IMR-90 (cell line): ENCODE data around the gene MOCS2. TPM values are rescaled to one million over a fixed set of nuclear protein-coding genes. Genes with fewer than 3 reads are reported as not detected.
A peak's percentile ranks its signal among the peaks of the same experiment; 100 is the strongest.

ENCODE experiments used
- ATAC-seq: fragments of 200-7000 bp; cut with Tn5 transposase; 2 replicates; pipeline ENCODE4 v1.9.1; 2020; ENCODE audit warnings: low read depth, mild to moderate bottlenecking, moderate library complexity
- BruUV-seq: library from RNA; stranded (reverse); fragments of 400-500 nt; replicated peaks from 2 replicates; lab custom pipeline; 2021; lab: Mats Ljungman, UMichigan
- CTCF ChIA-PET: fragments of 300-600 bp; formaldehyde crosslinking; extraction: SDS; loops from one replicate; lab custom pipeline; 2021; ENCODE audit warnings: antibody characterized with exemption; lab: Yijun Ruan, JAX
- POLR2A ChIA-PET: fragments of 300-600 bp; sonication (Branson Sonifier 250); formaldehyde crosslinking; loops from one replicate; lab custom pipeline; 2022; ENCODE audit warnings: antibody characterized with exemption; ENCODE audit not compliant: unreplicated experiment; lab: Charles Lee
- DNase-seq: peaks from one replicate; pipeline ENCODE4 v3.0.0; 2013
- H2AFZ ChIP-seq: replicated peaks from 2 replicates; pipeline ENCODE3; 2013; ENCODE audit warnings: low read length, mild to moderate bottlenecking; ENCODE audit not compliant: poor library complexity
- H2AK5ac ChIP-seq: 2 replicates; pipeline ENCODE4 v1.6.1; 2013; ENCODE audit warnings: low read depth, low read length, inconsistent platforms
- H2AK9ac ChIP-seq: replicated peaks from 2 replicates; pipeline ENCODE3; 2013; ENCODE audit warnings: mild to moderate bottlenecking, low read depth, low read length, moderate library complexity; ENCODE audit not compliant: poor library complexity
- H2BK120ac ChIP-seq: 2 replicates; pipeline ENCODE4 v1.6.1; 2013; ENCODE audit warnings: low read depth, low read length, inconsistent platforms
- H2BK15ac ChIP-seq: 3 replicates; pipeline ENCODE4 v1.6.1; 2013; ENCODE audit warnings: low read depth, low read length, inconsistent platforms
- H2BK20ac ChIP-seq: 2 replicates; pipeline ENCODE4 v1.6.1; 2013; ENCODE audit warnings: low read depth, mild to moderate bottlenecking, inconsistent platforms, low read length, moderate library complexity
- H2BK5ac ChIP-seq: 2 replicates; pipeline ENCODE4 v1.6.1; 2013; ENCODE audit warnings: mild to moderate bottlenecking, low read depth, low read length, inconsistent platforms; ENCODE audit not compliant: poor library complexity, severe bottlenecking
- H3K14ac ChIP-seq: replicated peaks from 2 replicates; pipeline ENCODE4 v1.6.1; 2013; ENCODE audit warnings: low read depth, low read length, inconsistent platforms
- H3K18ac ChIP-seq: 2 replicates; pipeline ENCODE4 v1.6.1; 2013; ENCODE audit warnings: low read depth, low read length, control low read depth
- H3K23ac ChIP-seq: 2 replicates; pipeline ENCODE4 v1.6.1; 2013; ENCODE audit warnings: low read depth, low read length, inconsistent platforms
- H3K27ac ChIP-seq: 2 replicates; pipeline ENCODE4 v1.5.1; 2013; ENCODE audit warnings: mild to moderate bottlenecking, control low read depth, low read length; ENCODE audit not compliant: insufficient read depth
- H3K27me3 ChIP-seq: 2 replicates; pipeline ENCODE4 v1.6.1; 2013; ENCODE audit warnings: low read length; ENCODE audit not compliant: control insufficient read depth, insufficient read depth
- H3K36me3 ChIP-seq: 2 replicates; pipeline ENCODE4 v1.6.1; 2013; ENCODE audit warnings: low read length, mixed read lengths; ENCODE audit not compliant: control insufficient read depth, insufficient read depth
- H3K4ac ChIP-seq: 2 replicates; pipeline ENCODE4 v1.6.1; 2013; ENCODE audit warnings: low read depth, low read length, inconsistent platforms
- H3K4me1 ChIP-seq: 2 replicates; pipeline ENCODE4 v1.6.1; 2013; ENCODE audit warnings: low read length, mixed read lengths; ENCODE audit not compliant: control insufficient read depth, insufficient read depth
- H3K4me2 ChIP-seq: 2 replicates; pipeline ENCODE4 v1.6.1; 2013; ENCODE audit warnings: low read depth, mild to moderate bottlenecking, control low read depth, low read length, moderate library complexity
- H3K4me3 ChIP-seq: 2 replicates; pipeline ENCODE4 v1.5.1; 2013; ENCODE audit warnings: low read depth, mild to moderate bottlenecking, control low read depth, low read length, moderate library complexity; ENCODE audit not compliant: insufficient read depth
- H3K56ac ChIP-seq: 2 replicates; pipeline ENCODE4 v1.6.1; 2013; ENCODE audit warnings: low read length, inconsistent platforms; ENCODE audit not compliant: insufficient read depth; ENCODE audit errors: extremely low read depth
- H3K79me1 ChIP-seq, 2 experiments: 2 replicates each; pipeline ENCODE4 v1.6.1; 2013; ENCODE audit warnings: low read length in 2 of 2, inconsistent platforms in 1 of 2, low read depth in 1 of 2
- H3K9ac ChIP-seq: 2 replicates; pipeline ENCODE4 v1.6.1; 2013; ENCODE audit warnings: low read depth, low read length, control low read depth
- H3K9me1 ChIP-seq: 2 replicates; pipeline ENCODE4 v1.6.1; 2013; ENCODE audit warnings: low read length, inconsistent platforms; ENCODE audit not compliant: insufficient read depth
- H3K9me3 ChIP-seq: 2 replicates; pipeline ENCODE4 v1.6.1; 2013; ENCODE audit warnings: low read length; ENCODE audit not compliant: control insufficient read depth, insufficient read depth
- H4K20me1 ChIP-seq: 2 replicates; pipeline ENCODE4 v1.6.1; 2013; ENCODE audit warnings: low read length, inconsistent platforms; ENCODE audit not compliant: insufficient read depth
- H4K5ac ChIP-seq: 2 replicates; pipeline ENCODE4 v1.6.1; 2013; ENCODE audit warnings: mild to moderate bottlenecking, low read depth, low read length, control low read depth
- H4K8ac ChIP-seq, 2 experiments: 2 replicates each; pipeline ENCODE4 v1.6.1; 2013; ENCODE audit warnings: low read depth in 2 of 2, low read length in 2 of 2, control low read depth in 1 of 2, inconsistent platforms in 1 of 2
- H4K91ac ChIP-seq: 2 replicates; pipeline ENCODE4 v1.6.1; 2013; ENCODE audit warnings: low read depth, low read length, inconsistent platforms; ENCODE audit not compliant: insufficient read depth
- BHLHE40 ChIP-seq: fragments of 150-350 bp; IDR thresholded peaks from 2 replicates; pipeline ENCODE4 v1.6.1; 2016; ENCODE audit warnings: mild to moderate bottlenecking, low read depth, low read length
- CEBPB ChIP-seq: IDR thresholded peaks from 2 replicates; pipeline ENCODE4 v1.6.1; 2012; ENCODE audit warnings: low read depth, low read length, improper control_type of control experiment
- CHD1 ChIP-seq: IDR thresholded peaks from 2 replicates; pipeline ENCODE4 v1.6.1; 2012; ENCODE audit warnings: low read depth, low read length, improper control_type of control experiment
- FOS ChIP-seq: fragments of 150-350 bp; IDR thresholded peaks from 2 replicates; pipeline ENCODE4 v1.6.1; 2016; ENCODE audit warnings: low read depth, low read length
- MAFK ChIP-seq: IDR thresholded peaks from 2 replicates; pipeline ENCODE4 v1.6.1; 2012; ENCODE audit warnings: low read depth, low read length, improper control_type of control experiment
- MAZ ChIP-seq: IDR thresholded peaks from 2 replicates; pipeline ENCODE4 v1.6.1; 2012; ENCODE audit warnings: low read depth, mild to moderate bottlenecking, low read length, improper control_type of control experiment, moderate library complexity, borderline replicate concordance
- MXI1 ChIP-seq: IDR thresholded peaks from 2 replicates; pipeline ENCODE4 v1.6.1; 2012; ENCODE audit warnings: low read depth, mild to moderate bottlenecking, low read length, moderate library complexity, borderline replicate concordance
- NFE2L2 ChIP-seq: fragments of 150-350 bp; IDR thresholded peaks from 2 replicates; pipeline ENCODE4 v1.6.1; 2016; ENCODE audit warnings: low read depth, mild to moderate bottlenecking, low read length
- POLR2A ChIP-seq: IDR thresholded peaks from 2 replicates; pipeline ENCODE4 v1.6.1; 2012; ENCODE audit warnings: mild to moderate bottlenecking, low read depth, low read length
- RAD21 ChIP-seq: IDR thresholded peaks from 2 replicates; pipeline ENCODE4 v1.6.1; 2012; ENCODE audit warnings: low read length, improper control_type of control experiment
- RCOR1 ChIP-seq: IDR thresholded peaks from 2 replicates; pipeline ENCODE4 v1.6.1; 2012; ENCODE audit warnings: mild to moderate bottlenecking, low read length, improper control_type of control experiment; ENCODE audit not compliant: insufficient replicate concordance
- RFX5 ChIP-seq: IDR thresholded peaks from 2 replicates; pipeline ENCODE4 v1.8.0; 2012; ENCODE audit warnings: low read depth, mild to moderate bottlenecking, low read length, moderate library complexity
- SMC3 ChIP-seq: fragments of 150-350 bp; IDR thresholded peaks from 2 replicates; pipeline ENCODE4 v1.6.1; 2016; ENCODE audit warnings: low read depth, mild to moderate bottlenecking, antibody characterized with exemption, low read length, moderate library complexity
- WGBS, 2 experiments: methylation state at CpG; one replicate each; pipeline versions ENCODE4 v1.1.5 to v1.1.7; 2013; ENCODE audit warnings: missing lambda C conversion rate in 2 of 2; ENCODE audit not compliant: insufficient read length in 1 of 2; ENCODE audit errors: extremely low coverage in 2 of 2; 5-methylcytosine and 5-hydroxymethylcytosine counted together
- dilution Hi-C: fragments of 300-500 bp; cut with HindIII; formaldehyde crosslinking; loops from one replicate; pipeline ENCODE4 v1.14.3; 2018; ENCODE audit warnings: low sequenced_read_pairs; ENCODE audit not compliant: unreplicated experiment
- in situ Hi-C: fragments of 300-500 bp; cut with MboI; formaldehyde crosslinking; loops from 3 replicates; pipeline ENCODE4 v1.14.3; 2019; ENCODE audit warnings: low sequenced_read_pairs, inconsistent platforms, mixed read lengths
- intact Hi-C: fragments of 100-400 bp; cut with micrococcal nuclease; formaldehyde crosslinking; loops from 2 replicates; pipeline ENCODE4 v1.10.0; 2022
- polyA plus RNA-seq, 3 experiments: library from polyadenylated mRNA; depleted of rRNA; stranded (reverse); fragments of >200 nt; gene quantifications; 2 replicates each; pipeline ENCODE4 v1.2.3, GENCODE V29; 2012; ENCODE audit warnings: low replicate concordance in 1 of 3
- total RNA-seq: library from RNA; depleted of rRNA; stranded (reverse); fragments of >200 nt; gene quantifications from 2 replicates; pipeline ENCODE4 v1.2.3, GENCODE V29; 2012
- TF ChIP-seq, protein P1 (sequence below): fragments of 150-350 bp; IDR thresholded peaks from 2 replicates; pipeline ENCODE4 v1.6.1; 2016; ENCODE audit warnings: low read depth, mild to moderate bottlenecking, low read length, moderate library complexity, borderline replicate concordance
- TF ChIP-seq, protein P2 (sequence below): fragments of 150-350 bp; IDR thresholded peaks from 2 replicates; pipeline ENCODE4 v1.6.1; 2017; ENCODE audit warnings: mild to moderate bottlenecking, antibody characterized with exemption, low read length, low read depth
- TF ChIP-seq, protein P3 (sequence below): conservative IDR thresholded peaks from 2 replicates; pipeline ENCODE4 v1.5.1; 2012; ENCODE audit warnings: mild to moderate bottlenecking, low read depth, low read length, improper control_type of control experiment

The MOCS2 gene
- total and polyA plus RNA-seq, 2 of the 4 experiments (the other 2 are of a cell fraction): 36.4 to 40.0 TPM

DNA sequence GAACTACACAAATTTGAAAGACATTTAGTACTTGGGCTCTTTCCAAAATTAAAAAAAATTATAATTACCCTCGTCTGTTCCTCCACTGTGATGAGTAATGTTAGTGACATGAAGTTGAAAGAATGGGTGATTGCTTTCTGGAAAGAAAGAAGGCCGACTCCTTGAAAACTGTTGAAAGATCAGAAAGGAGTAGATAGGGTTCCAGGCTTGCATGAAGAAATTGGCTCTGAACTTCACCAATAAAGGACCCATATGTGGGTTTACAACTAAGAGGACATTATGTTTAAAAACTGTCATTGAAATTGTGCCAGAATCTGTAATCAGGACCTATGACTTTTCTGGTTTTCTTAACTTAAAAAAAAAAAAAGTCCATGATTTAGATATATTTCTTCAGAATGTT lies 20.7 kb upstream of the MOCS2 start:
- Histone ChIP-seq H2BK120ac (no peak overlapping the region), H3K9me3 (no peaks in the 10 kb centered on the region), H3K4me2 (peak overlapping the region; percentile 22; the same call in 1 of the 2 replicates), H3K27me3 (no peaks in the 10 kb centered on the region), H3K9ac (no peak overlapping the region), H3K27ac (no peak overlapping the region), H4K5ac (no peak overlapping the region), H3K56ac (no peak overlapping the region), H4K8ac (no peak overlapping the region), H4K20me1 (no peaks in the 10 kb centered on the region), H3K79me1 (no peaks in the 10 kb centered on the region), H3K4me1 (peaks cover 5% of the 10 kb centered on the region; the same call in 1 of the 2 replicates), H3K4me3 (no peak overlapping the region), H2BK5ac (no peak overlapping the region), H2AK9ac (no peak overlapping the region), H3K4ac (no peak overlapping the region), H2BK20ac (no peak overlapping the region), H3K18ac (no peak overlapping the region), H3K9me1 (peaks cover 3% of the 10 kb centered on the region; the same call in 1 of the 2 replicates), H2BK15ac (no peak overlapping the region), H4K91ac (no peak overlapping the region), H2AFZ (no peak overlapping the region), H3K23ac (no peak overlapping the region), H2AK5ac (no peak overlapping the region), H3K14ac (no peak overlapping the region), H3K36me3 (no peaks in the 10 kb centered on the region)
- ChIA-PET CTCF (no interaction called here), POLR2A (no interaction called here)
- no TSS peak for BruUV-seq
- intact Hi-C loops (no loop called here), in situ Hi-C loops (no loop called here), dilution Hi-C loops (no loop called here)
- TF ChIP-seq POLR2A: no peak
- TF ChIP-seq RFX5: no peak
- no peak for TF ChIP-seq MAZ
- no peak for TF ChIP-seq FOS
- TF ChIP-seq BHLHE40: no peak
- no peak for TF ChIP-seq MXI1
- TF ChIP-seq CHD1: no peak
- TF ChIP-seq MAFK: no peak
- TF ChIP-seq RCOR1: no peak
- TF ChIP-seq SMC3: no peak
- TF ChIP-seq, protein P1, sequence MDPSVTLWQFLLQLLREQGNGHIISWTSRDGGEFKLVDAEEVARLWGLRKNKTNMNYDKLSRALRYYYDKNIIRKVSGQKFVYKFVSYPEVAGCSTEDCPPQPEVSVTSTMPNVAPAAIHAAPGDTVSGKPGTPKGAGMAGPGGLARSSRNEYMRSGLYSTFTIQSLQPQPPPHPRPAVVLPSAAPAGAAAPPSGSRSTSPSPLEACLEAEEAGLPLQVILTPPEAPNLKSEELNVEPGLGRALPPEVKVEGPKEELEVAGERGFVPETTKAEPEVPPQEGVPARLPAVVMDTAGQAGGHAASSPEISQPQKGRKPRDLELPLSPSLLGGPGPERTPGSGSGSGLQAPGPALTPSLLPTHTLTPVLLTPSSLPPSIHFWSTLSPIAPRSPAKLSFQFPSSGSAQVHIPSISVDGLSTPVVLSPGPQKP: no peak
- TF ChIP-seq, protein P2, sequence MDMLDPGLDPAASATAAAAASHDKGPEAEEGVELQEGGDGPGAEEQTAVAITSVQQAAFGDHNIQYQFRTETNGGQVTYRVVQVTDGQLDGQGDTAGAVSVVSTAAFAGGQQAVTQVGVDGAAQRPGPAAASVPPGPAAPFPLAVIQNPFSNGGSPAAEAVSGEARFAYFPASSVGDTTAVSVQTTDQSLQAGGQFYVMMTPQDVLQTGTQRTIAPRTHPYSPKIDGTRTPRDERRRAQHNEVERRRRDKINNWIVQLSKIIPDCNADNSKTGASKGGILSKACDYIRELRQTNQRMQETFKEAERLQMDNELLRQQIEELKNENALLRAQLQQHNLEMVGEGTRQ: no peak
- TF ChIP-seq RAD21: no peak
- TF ChIP-seq CEBPB: no peak
- TF ChIP-seq, protein P3, sequence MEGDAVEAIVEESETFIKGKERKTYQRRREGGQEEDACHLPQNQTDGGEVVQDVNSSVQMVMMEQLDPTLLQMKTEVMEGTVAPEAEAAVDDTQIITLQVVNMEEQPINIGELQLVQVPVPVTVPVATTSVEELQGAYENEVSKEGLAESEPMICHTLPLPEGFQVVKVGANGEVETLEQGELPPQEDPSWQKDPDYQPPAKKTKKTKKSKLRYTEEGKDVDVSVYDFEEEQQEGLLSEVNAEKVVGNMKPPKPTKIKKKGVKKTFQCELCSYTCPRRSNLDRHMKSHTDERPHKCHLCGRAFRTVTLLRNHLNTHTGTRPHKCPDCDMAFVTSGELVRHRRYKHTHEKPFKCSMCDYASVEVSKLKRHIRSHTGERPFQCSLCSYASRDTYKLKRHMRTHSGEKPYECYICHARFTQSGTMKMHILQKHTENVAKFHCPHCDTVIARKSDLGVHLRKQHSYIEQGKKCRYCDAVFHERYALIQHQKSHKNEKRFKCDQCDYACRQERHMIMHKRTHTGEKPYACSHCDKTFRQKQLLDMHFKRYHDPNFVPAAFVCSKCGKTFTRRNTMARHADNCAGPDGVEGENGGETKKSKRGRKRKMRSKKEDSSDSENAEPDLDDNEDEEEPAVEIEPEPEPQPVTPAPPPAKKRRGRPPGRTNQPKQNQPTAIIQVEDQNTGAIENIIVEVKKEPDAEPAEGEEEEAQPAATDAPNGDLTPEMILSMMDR: no peak
- TF ChIP-seq NFE2L2: no peak
- peak; percentile 26 for DNase-seq
- no peak; the same call in 1 of the 2 replicates for ATAC-seq
- no CpG with 5 or more reads among the region's 2 CpGs for WGBS, 2 experiments
